Stimulated activated CD4-positive, alpha-beta T cell treated with anti-CD3 and anti-CD28 coated beads, TNF-alpha, amount 100 ng/mL, for 48 hours (primary cell): Measurements from ENCODE around the gene METTL25.
A peak's percentile ranks its signal among the peaks of the same experiment; 100 is the strongest.

Experiments used
- DNase-seq, 3 donors: peaks; one replicate each; pipeline ENCODE4 v3.0.0-alpha.2; 2020; ENCODE audit warnings: low read depth in 3 of 3

METTL25 gene

DNA sequence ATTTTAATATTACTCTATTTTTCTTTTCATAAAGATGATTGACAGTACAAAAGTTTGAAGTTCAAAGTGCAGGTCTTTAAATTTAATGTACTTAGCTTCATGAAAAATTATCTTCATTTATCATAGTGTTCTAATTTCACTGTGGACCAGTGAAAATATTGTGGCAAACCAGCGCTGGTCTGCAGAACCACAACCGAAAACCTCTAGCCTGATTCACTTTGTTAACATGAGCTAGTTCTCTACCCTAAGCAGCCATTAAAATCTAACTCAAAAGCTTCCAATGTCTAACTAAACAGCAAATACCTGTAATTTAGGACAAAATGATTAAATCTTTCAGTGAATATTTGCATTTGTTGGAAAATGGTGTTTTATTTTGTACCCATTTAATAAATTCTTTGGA is 167.3 kb downstream of the METTL25 start:
- no peak for DNase-seq

DNA sequence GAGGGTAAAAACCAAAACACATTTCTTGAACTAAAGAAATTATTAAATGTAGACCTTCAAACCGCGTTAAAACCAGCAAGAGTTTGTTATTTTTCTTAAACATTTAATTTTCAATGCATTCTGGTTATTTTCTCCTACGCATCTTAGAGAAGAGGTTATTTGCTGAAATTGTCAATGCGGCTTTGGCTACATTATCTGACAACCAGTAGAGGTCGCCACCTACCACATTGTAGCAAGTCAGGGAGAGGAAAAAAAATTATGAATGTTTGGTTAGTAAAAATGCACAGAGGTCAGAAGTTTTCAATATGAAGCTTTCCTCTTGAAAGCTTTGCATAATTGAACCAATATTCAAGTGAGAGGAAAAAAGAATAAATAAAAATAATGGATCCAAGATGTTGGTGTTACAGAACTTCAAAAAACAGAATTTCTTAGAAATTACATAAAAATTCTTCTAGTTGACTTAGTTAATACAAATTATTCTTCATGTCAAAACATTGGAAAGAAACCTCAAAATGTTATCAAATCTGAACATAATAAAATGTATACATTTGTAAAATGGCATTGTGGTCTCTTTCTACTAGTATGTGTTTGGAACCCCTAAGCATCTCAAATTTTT is 168.9 kb downstream of the METTL25 start:
- peak in 2 of 3 donors; percentile 1 to 14 for DNase-seq
